ENCODE results near the gene SPEM2. TPM values are rescaled to one million over a fixed set of nuclear protein-coding genes. Genes with fewer than 3 reads are reported as not detected.

SPEM2 gene
- total RNA-seq, 3 donors from 2014 or later (not counting 1 experiment from before 2014, with no cell fraction given) = not detected

DNA sequence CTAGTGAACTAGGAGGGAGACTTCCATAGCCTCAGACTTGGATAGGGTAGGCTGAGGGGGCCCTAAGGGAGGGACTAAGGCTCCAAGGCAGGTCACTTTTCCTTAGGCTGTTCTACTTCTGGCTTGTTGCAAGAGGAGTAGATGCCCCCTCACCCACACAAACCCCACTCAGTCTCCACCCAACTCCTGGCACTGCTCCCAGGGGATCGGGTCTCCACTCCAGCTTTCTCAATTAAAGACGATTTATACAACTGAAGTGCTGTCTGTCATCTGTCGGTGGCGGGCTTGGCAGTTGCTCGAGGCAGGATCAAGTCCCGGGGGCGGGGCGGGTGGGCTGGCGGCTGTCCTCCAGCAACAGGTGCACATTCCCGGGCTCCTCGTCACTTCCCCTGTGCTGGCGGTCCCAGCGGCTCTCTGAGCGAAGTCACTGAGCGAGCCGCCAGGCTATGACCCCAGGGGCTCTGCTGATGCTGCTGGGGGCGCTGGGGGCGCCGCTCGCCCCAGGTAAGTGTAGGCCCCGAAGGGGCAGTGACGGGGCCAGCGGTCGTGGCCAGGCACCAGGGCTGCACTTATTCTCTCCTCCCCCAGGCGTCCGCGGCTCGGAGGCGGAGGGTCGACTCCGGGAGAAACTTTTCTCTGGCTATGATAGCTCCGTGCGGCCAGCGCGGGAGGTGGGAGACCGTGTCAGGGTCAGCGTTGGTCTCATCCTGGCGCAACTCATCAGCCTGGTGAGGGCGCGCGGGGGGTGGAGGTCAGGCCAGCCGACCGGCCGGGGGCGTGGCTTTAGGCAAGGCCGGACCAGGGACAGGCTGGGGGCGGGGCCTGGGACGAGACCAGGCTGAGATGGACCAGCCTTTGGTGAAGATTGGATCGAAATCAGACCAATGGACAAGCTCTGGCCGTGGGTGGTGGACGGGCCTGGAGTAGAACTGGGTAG lies 19.5 kb downstream of the SPEM2 start, which contains the start of gene CHRNB1:
Gene CHRNB1 (plus strand): TSS at position 380 of the 937 bp plus-strand sequence. CDS start 67 bp downstream, at position 447.
- WGBS (ENCODE audit: insufficient coverage) = 6% methylated on average over 51 of the region's 51 CpGs
- Mint-ChIP-seq H3K36me3 (no peaks in the 10 kb centered on the region), H3K4me3 (peak within 1 kb of the TSS; percentile 86), H3K27ac (peak within 1 kb of the TSS in 1 of 2 donors; percentile 58), H3K4me1 (peaks cover 21 to 28% of the 10 kb centered on the region in 2 donors), H3K27me3 (ENCODE audit: low read depth in 2 of 2) (peaks cover 55 to 59% of the 10 kb centered on the region in 2 donors), H3K9me3 (no peaks in the 10 kb centered on the region)
- no peaks in the 10 kb centered on the region for H3K36me3 ChIP-seq (ENCODE audit: control insufficient read depth, insufficient read depth, low read length)
- H3K4me1 ChIP-seq (ENCODE audit: control insufficient read depth, insufficient read depth, low read length) = peaks cover 29% of the 10 kb centered on the region
- no peaks in the 10 kb centered on the region for H3K9me3 ChIP-seq (ENCODE audit: control insufficient read depth, insufficient read depth, low read length)
- H3K4me3 ChIP-seq (ENCODE audit: low read length) = peak within 1 kb of the TSS; percentile 5
- ATAC-seq (peak; percentile 36 to 66 (median 45)), DNase-seq (peak in 1 of 2 donors; percentile 41)
- H3K27ac ChIP-seq (ENCODE audit: low read length) = no peak within 1 kb of the TSS
- intact Hi-C loops (cut with micrococcal nuclease) = no loop called here
- H3K27me3 ChIP-seq (ENCODE audit: control insufficient read depth, insufficient read depth, low read length) = peaks cover 49% of the 10 kb centered on the region
- TF ChIP-seq, protein P1, sequence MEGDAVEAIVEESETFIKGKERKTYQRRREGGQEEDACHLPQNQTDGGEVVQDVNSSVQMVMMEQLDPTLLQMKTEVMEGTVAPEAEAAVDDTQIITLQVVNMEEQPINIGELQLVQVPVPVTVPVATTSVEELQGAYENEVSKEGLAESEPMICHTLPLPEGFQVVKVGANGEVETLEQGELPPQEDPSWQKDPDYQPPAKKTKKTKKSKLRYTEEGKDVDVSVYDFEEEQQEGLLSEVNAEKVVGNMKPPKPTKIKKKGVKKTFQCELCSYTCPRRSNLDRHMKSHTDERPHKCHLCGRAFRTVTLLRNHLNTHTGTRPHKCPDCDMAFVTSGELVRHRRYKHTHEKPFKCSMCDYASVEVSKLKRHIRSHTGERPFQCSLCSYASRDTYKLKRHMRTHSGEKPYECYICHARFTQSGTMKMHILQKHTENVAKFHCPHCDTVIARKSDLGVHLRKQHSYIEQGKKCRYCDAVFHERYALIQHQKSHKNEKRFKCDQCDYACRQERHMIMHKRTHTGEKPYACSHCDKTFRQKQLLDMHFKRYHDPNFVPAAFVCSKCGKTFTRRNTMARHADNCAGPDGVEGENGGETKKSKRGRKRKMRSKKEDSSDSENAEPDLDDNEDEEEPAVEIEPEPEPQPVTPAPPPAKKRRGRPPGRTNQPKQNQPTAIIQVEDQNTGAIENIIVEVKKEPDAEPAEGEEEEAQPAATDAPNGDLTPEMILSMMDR (IDR thresholded peaks at IDR 0.05) = no peak

DNA sequence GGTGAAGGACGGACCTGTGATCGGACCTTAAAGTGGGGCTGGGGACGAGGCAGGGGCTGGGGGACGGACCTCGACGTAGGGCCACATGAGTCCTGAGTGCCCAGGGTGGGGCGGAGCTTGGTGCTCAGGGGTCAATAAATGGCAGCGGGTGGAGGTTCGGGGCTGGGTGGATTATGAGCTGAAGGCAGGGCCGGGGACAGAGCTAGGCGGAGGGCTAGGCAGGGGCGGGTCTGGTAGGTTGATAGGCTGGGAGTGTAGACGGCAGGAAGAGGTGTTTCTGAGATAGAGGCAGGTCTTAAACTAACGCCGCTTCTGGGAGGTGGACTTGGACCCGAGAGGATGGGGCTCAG lies 20.2 kb downstream of the SPEM2 start:
- no peaks in the 10 kb centered on the region for H3K36me3 Mint-ChIP-seq
- peak overlapping the region; percentile 86 for H3K4me3 Mint-ChIP-seq
- peak overlapping the region in 1 of 2 donors; percentile 58 for H3K27ac Mint-ChIP-seq
- no peaks in the 10 kb centered on the region for H3K9me3 Mint-ChIP-seq
- H3K4me1 ChIP-seq (ENCODE audit: control insufficient read depth, insufficient read depth, low read length) = peaks cover 22% of the 10 kb centered on the region
- H3K27me3 ChIP-seq (ENCODE audit: control insufficient read depth, insufficient read depth, low read length) = peaks cover 43% of the 10 kb centered on the region
- TF ChIP-seq, protein P1 (IDR thresholded peaks at IDR 0.05) = no peak
- peaks cover 49 to 59% of the 10 kb centered on the region in 2 donors for H3K27me3 Mint-ChIP-seq (ENCODE audit: low read depth in 2 of 2)
- H3K9me3 ChIP-seq (ENCODE audit: control insufficient read depth, insufficient read depth, low read length) = no peaks in the 10 kb centered on the region
- DNase-seq (peak in 1 of 2 donors; percentile 64), ATAC-seq (peak; percentile 78 to 86 (median 86))
- intact Hi-C loops (cut with micrococcal nuclease) = no loop called here
- no peak overlapping the region for H3K27ac ChIP-seq (ENCODE audit: low read length)
- no peaks in the 10 kb centered on the region for H3K36me3 ChIP-seq (ENCODE audit: control insufficient read depth, insufficient read depth, low read length)
- peak overlapping the region; percentile 5 for H3K4me3 ChIP-seq (ENCODE audit: low read length)
- peaks cover 15 to 22% of the 10 kb centered on the region in 2 donors for H3K4me1 Mint-ChIP-seq
- WGBS (ENCODE audit: insufficient coverage) = 6% methylated on average over 16 of the region's 16 CpGs

DNA sequence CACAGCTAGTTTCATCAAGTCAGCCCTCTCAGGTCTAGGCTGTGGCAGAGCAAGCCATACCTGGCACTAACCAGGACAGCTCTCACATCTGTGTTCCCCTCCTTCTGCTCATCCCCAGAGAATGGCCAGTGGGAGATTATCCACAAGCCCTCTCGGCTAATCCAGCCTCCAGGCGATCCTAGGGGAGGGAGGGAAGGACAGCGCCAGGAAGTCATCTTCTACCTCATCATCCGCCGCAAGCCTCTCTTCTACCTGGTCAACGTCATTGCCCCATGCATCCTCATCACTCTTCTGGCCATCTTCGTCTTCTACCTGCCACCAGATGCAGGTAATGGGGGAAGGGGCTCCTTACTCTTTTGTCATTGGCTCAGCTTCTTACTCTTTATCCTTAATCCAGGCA lies 23.0 kb downstream of the SPEM2 start:
- DNase-seq = no peak
- H3K27ac ChIP-seq (ENCODE audit: low read length) = no peak overlapping the region
- H3K27me3 Mint-ChIP-seq (ENCODE audit: low read depth in 2 of 2) = peaks cover 29 to 38% of the 10 kb centered on the region in 2 donors
- intact Hi-C loops (cut with micrococcal nuclease) = no loop called here
- H3K4me1 Mint-ChIP-seq = peaks cover 14 to 20% of the 10 kb centered on the region in 2 donors
- H3K4me1 ChIP-seq (ENCODE audit: control insufficient read depth, insufficient read depth, low read length) = peaks cover 19% of the 10 kb centered on the region
- H3K36me3 ChIP-seq (ENCODE audit: control insufficient read depth, insufficient read depth, low read length) = no peaks in the 10 kb centered on the region
- 78% methylated on average over 2 of the region's 7 CpGs for WGBS (ENCODE audit: insufficient coverage)
- H3K4me3 ChIP-seq (ENCODE audit: low read length) = no peak overlapping the region
- H3K27me3 ChIP-seq (ENCODE audit: control insufficient read depth, insufficient read depth, low read length) = peaks cover 31% of the 10 kb centered on the region
- H3K9me3 ChIP-seq (ENCODE audit: control insufficient read depth, insufficient read depth, low read length) = no peaks in the 10 kb centered on the region
- H3K9me3 Mint-ChIP-seq = no peaks in the 10 kb centered on the region
- H3K36me3 Mint-ChIP-seq = no peaks in the 10 kb centered on the region
- no peak overlapping the region for H3K4me3 Mint-ChIP-seq
- no peak overlapping the region for H3K27ac Mint-ChIP-seq
- no peak for ATAC-seq
- TF ChIP-seq, protein P1 (IDR thresholded peaks at IDR 0.05) = no peak

All from natural killer cell (primary cell).